Measurements from ENCODE around the gene TOMM34.

- TF ChIP-seq CTCF (IDR thresholded peaks at IDR 0.05) (no peak), TCF12 (IDR thresholded peaks at IDR 0.05) (no peak), GABPA (IDR thresholded peaks at IDR 0.05; ENCODE audit: low read depth) (no peak)
Observed at GRCh38 chr20:44997668-44998067, 37.5 kb upstream of the TOMM34 start.

Measured in SK-N-SH (cell line).